ENCODE data around the gene DENND1A. TPM values are rescaled to one million over a fixed set of nuclear protein-coding genes. Genes with fewer than 3 reads are reported as not detected.

Gene DENND1A
- total and polyA plus RNA-seq, 2 of the 13 experiments (the other 11 are each of a cell fraction or from before 2014, with no cell fraction given), result 14.8 to 30.1 TPM

GRCh38 chr9:123616707-123617106 lies 313.2 kb downstream of the DENND1A start (continued):
- TF ChIP-seq ZFP36 (IDR thresholded peaks at IDR 0.05; ENCODE audit: borderline replicate concordance, low read depth, low read length, partially characterized antibody) (no peak), SRSF4 (IDR thresholded peaks at IDR 0.05; ENCODE audit: low read depth, low read length, poor library complexity, severe bottlenecking) (no peak), ZNF296 (CRISPR knock-in tag; conservative IDR thresholded peaks at IDR 0.05) (no peak), NR2F1 (CRISPR knock-in tag; IDR thresholded peaks at IDR 0.05) (no peak), ARID3A (IDR thresholded peaks at IDR 0.05; ENCODE audit: low read depth, low read length) (no peak)

- POLR2A ChIA-PET, result no interaction called here
- H3K79me2 ChIP-seq (ENCODE audit: insufficient read depth, low read length), result no peaks in the 10 kb centered on the region
- no peaks in the 10 kb centered on the region for H3K27me3 ChIP-seq (ENCODE audit: control insufficient read depth in 1 of 2, insufficient read depth in 2 of 2, low read length in 2 of 2)
- no peak overlapping the region for H2AFZ ChIP-seq (ENCODE audit: low read length)
- in situ Hi-C loops (cut with HindIII; ENCODE audit: extremely low pct_ligation_motif_present, low pct_unique_long_range_greater_than_20kb) (no loop called here), intact Hi-C loops (cut with micrococcal nuclease; ENCODE audit: unreplicated experiment) (no loop called here)
- DNase-seq (ENCODE audit: low spot score), result no peak
- CTCF ChIA-PET (ENCODE audit: low intra/inter-chr PET ratio, low total read pairs), result no interaction called here
- BruUV-seq (replicated peaks), result no TSS peak
- no peaks in the 10 kb centered on the region for H3K9me3 ChIP-seq (ENCODE audit: low read length)
- ATAC-seq, result no peak
- H3K36me3 ChIP-seq (replicated peaks in 1 of 2; ENCODE audit: control insufficient read depth in 1 of 2, insufficient read depth in 2 of 2, low read length in 2 of 2), result peaks cover 3 to 20% of the 10 kb centered on the region in 2 experiments; a peak in 3 of 5 replicates
- H3K4me1 ChIP-seq (ENCODE audit: insufficient read depth, low read length), result no peaks in the 10 kb centered on the region
- no peak overlapping the region for H3K27ac ChIP-seq (ENCODE audit: extremely low read length, insufficient read depth, low read length)
- no peak overlapping the region for H3K9ac ChIP-seq (ENCODE audit: insufficient read depth, low read depth, low read length)
- no peak overlapping the region for H3K4me2 ChIP-seq (ENCODE audit: low read depth, low read length)
- WGBS (ENCODE audit: low lambda C conversion rate), result no CpG with 5 or more reads among the region's 1 CpG
- H3K4me3 ChIP-seq (replicated peaks in 1 of 3; ENCODE audit: insufficient read depth in 1 of 3, low read depth in 2 of 3, low read length in 3 of 3), result no peak overlapping the region
- no peaks in the 10 kb centered on the region; the same call in 1 of the 2 replicates for H4K20me1 ChIP-seq (ENCODE audit: insufficient read depth, low read length)
- FAIRE-seq, result no peak
- TF ChIP-seq ZNF615 (CRISPR knock-in tag; IDR thresholded peaks at IDR 0.05; ENCODE audit: borderline replicate concordance), result no peak
- TF ChIP-seq ZSCAN22 (CRISPR knock-in tag; IDR thresholded peaks at IDR 0.05), result no peak
- no peak for TF ChIP-seq XBP1 (CRISPR knock-in tag; IDR thresholded peaks at IDR 0.05)
- no peak for TF ChIP-seq MXD3 (CRISPR knock-in tag; IDR thresholded peaks at IDR 0.05)
- TF ChIP-seq BCL6 (CRISPR knock-in tag; IDR thresholded peaks at IDR 0.05), result no peak
- TF ChIP-seq PATZ1 (CRISPR knock-in tag; IDR thresholded peaks at IDR 0.05), result no peak
- no peak for TF ChIP-seq THAP11 (CRISPR knock-in tag; IDR thresholded peaks at IDR 0.05)
- no peak for TF ChIP-seq MEF2D (CRISPR knock-in tag; IDR thresholded peaks at IDR 0.05)
- no peak for TF ChIP-seq RNF219 (CRISPR knock-in tag; IDR thresholded peaks at IDR 0.05)
- no peak for TF ChIP-seq ZMYM2 (CRISPR knock-in tag; IDR thresholded peaks at IDR 0.05)
- TF ChIP-seq BRD4 (CRISPR knock-in tag; IDR thresholded peaks at IDR 0.05), result no peak
- no peak for TF ChIP-seq ZEB1 (IDR thresholded peaks at IDR 0.05; ENCODE audit: insufficient replicate concordance, low read depth)
Observed at GRCh38 chr9:123615381-123615780, 314.5 kb downstream of the DENND1A start.
